GM18498 (cell line): ENCODE data around the gene NOTO.
"Not testable (repeated sequence)": the region's sequence is repeated elsewhere in the genome, so short reads cannot be mapped to it uniquely, and the experiment has no call there.

ENCODE experiments used
- ATAC-seq: cut with Tn5 transposase; IDR thresholded peaks from one replicate; pipeline ENCODE4 v1.9.1; 2021; ENCODE audit warnings: mild to moderate bottlenecking, moderate library complexity; ENCODE audit not compliant: unreplicated experiment

The NOTO gene

DNA sequence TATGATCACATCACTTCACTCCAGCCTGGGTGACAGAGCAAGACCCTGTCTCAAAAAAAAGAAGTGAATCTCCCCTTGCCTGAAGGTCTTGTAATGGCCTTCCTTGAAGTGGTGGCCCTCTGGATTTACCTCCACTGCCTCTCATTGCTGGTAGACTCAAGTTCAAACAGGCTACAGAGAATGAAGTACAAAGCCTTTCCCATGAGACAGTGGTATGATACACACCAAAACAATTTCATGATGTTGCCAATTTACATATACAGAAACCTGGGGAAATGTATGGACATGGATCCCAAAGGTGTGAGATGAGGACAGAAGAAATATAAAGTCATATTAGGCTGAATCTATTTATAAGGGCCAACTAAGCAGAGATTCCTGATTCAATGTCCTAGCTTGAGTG lies 4.8 kb upstream of the NOTO start:
- ATAC-seq = no peak

DNA sequence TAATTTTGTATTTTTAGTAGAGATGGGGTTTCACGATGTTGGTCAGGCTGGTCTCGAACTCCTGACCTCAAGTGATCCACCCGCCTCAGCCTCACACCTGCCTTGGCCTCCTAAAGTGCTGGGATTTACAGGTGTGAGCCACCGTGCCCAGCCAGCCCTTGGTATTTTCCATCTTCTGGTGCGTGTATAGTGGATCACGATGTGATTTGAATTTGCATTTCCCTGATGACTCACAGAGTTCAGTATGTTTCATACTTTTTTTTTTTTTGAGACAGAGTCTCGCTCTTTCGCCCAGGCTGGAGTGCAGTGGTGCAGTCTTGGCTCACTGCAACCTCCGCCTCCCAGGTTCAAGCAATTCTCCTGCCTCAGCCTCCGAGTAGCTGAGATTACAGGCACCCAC lies 2.1 kb upstream of the NOTO start:
- not testable (repeated sequence) for ATAC-seq

DNA sequence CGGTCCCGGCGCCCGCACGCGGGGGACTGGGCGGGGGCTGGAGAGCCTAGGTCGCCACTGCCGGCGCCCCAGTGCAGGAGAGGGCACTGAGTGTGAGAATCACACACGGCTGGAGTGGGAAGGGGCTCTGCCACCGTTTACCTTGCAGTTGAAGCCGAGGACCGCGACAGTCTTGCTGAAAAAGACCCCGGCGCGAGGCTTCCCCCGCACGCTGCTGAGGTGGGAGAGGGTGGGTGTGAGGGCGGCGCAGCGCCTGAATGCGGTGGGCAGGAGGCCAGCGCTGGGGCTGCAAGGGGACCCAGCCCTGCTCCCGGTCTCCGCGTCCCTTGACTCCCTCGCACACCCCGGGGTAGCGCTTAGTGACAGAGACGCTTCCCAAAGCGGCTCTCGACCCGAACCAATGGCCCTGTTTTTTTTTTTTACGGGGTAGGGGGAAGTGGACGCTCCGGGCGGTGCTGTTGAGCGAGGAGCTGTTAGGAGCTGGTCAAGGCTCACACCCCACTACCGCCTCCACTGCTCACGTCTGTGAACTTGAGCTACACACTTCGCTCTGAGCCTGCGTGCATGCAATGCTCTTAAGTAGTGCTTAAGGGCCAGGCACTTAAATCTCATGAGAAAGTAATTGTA lies 794 bp downstream of the NOTO start:
- no peak for ATAC-seq

DNA sequence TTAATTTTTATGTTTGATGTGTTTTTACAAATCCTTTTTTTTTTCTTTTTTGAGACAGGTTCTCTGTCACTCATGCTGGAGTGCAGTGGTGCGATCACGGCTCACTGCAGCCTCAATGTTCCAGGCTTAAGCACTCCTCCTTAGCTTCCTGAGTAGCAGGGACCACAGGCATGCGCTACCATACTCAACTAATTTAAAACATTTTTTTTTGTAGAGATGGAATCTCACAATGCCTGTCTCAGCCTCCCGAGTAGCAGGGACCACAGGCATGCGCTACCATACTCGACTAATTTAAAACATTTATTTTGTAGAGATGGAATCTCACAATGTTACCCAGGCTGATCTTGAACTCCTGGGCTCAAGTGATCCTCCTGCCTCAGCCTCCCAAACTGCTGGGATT lies 3.2 kb downstream of the NOTO start:
- ATAC-seq = no peak

DNA sequence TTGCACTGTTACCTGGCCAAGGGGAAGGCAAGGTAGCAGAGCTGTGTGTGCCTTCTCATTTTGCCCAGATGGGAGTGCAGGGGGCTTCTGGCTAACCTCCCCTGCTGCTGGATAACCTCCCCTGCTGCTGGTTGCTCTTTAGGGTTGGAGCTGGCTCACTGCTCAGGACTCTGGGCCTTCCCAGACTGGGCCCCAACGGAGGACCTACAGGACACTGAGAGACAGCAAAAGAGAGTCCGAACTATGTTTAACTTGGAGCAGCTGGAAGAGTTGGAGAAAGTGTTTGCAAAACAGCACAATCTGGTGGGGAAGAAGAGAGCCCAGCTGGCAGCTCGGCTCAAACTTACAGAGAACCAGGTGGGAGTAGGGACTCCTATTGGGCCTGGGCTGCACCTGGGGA lies 5.9 kb downstream of the NOTO start:
- no peak for ATAC-seq

DNA sequence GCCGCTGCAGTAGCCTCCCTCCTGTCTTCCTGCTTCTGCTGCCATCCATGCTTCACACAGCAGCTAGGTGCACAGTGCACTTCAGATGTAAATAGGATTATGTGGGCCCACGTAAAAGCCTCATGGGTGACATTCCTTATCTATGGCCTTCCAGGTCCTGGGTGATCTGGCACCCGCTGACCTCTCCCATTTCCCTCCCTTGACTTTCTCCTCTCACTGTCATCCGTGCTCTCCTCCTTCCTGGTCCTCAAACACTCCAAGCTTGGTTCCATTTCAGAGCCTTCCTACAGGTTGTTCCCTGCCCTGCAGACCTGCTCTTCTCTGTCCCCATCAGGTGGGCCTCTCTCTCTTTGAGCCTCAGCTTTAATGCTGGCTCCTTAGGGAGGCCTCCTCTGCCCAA lies 7.6 kb downstream of the NOTO start:
- ATAC-seq = no peak

DNA sequence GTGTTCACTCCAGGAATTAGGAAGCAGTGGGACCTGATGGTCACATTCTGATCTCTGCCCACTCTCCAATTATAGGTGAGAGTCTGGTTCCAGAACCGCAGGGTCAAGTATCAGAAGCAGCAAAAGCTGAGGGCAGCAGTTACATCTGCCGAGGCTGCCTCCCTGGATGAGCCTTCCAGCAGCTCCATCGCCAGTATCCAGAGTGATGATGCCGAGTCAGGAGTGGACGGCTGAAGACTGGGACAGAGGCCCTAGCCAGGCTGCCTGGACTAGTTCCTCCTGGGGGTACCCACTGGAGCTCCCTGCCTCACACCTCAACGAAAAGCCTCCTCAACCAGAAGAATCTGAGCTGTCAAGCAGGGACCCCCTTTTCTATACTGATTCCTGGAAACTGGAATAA lies 8.3 kb downstream of the NOTO start:
- no peak for ATAC-seq

DNA sequence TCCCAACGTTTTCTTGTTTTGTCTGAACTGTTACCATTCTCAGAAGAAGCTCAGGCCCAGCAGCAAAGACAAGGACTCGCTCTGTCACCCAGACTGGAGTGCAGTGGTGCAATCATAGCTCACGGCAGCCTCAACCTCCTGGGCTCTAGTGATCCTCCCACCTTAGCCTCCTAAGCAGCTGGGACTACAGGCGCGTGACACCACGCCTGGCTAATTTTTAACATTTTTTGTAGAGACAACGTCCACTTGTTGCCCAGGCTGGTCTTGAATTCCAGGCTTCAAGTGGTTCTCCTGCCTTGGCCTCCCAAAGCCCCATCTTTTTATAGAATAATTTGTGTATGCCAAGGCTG lies 9.7 kb downstream of the NOTO start:
- no peak for ATAC-seq

DNA sequence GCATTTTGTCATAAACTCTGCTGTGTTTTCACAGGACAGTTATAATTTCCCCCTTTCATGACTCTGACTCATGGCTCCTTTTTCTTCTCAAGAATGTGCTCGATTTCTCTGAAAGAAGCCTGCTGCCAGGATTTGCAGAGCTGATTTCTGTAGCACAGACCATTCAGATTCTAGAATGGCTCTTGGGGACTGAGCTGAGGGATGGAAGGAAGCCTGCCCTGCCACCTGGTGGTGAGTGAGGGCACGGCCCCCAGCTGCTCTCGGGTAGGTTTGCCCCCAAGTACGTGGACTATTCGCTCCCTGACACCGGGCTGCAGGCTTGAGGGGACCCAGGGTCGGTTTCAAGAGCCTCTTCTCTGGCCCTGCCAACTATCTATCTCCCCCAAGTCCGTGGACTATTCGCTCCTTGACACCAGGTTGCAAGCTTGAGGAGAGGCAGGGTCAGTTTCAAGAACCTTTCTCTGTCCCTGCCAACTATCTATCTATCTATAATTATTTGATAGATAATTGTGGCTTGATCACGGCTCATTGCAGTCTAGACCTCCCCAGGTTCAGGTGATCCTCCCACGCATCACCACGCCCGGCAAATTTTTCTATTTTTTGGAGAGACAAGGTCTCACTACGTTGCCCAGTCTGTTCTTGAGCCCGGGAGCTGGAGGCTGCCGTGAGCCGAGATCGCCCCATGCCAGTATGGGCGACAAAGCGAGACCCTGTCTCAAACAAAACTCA lies 10.2 kb downstream of the NOTO start:
- ATAC-seq = peak; percentile 72

DNA sequence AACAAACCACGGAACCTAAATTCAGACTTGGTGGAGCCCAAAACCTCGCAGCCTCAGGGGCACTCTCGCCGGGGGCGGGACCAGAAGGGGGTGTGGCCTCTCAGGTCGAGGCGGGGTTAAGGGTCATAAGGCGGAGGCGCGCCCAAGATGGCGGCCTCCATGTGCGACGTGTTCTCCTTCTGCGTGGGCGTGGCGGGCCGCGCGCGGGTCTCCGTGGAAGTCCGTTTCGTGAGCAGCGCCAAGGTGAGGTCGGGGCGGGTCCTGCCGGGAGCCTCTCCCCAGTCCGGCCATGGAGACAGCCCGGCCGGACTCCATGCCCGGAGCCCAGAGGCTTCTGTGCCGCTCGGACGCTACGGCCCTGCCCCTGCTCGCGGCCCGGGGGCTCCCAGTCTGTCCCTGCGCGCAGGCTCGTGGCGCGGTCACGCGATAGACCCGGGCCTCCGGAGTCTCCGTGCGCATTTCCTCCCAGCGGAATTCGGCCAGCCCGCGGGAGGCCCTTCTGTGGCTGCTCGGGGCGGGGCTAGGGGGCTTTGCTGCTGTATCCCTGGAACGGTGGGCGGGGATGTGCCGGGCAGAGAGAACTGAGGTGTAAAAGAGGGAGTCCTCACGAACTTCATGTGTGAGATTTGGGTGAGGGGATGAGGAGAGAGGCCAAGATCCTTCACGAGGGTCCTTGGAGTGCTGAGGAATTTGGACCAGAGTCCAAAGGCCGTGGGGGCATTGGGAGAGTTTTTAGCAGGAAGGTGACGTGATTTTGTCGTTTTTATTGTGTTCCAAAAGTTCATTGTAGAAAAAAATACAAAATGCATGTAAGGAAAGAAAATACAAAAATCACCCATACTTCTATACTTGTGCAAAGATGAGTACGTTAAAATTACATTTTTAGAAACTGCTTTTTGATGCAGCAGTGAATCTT lies 12.0 kb downstream of the NOTO start, which contains the start of gene SMYD5:
SMYD5 (plus strand) TSS at position 126 of the 916 bp plus-strand sequence; CDS start at position 148, 22 bp downstream.
- ATAC-seq = peak; percentile 93

DNA sequence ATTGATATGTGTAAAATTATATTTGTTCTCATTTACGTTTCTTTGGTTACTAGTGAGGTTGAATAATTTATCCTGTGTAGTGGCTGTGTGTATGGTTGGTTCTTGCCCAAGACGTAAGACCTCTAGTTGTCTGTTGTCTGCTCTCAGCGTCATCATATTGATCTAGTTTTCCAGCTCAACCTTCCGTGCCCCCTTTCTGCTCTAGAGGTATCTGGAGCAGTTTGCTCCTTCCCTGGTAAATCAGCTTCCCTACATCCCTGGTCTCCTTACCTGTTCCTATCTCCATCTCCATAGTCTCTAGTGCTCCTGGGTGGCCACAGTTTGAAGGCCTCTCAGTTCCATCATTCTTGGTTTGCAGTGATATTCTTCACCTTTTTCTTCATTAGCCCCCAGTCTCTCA lies 12.9 kb downstream of the NOTO start:
- no peak for ATAC-seq

DNA sequence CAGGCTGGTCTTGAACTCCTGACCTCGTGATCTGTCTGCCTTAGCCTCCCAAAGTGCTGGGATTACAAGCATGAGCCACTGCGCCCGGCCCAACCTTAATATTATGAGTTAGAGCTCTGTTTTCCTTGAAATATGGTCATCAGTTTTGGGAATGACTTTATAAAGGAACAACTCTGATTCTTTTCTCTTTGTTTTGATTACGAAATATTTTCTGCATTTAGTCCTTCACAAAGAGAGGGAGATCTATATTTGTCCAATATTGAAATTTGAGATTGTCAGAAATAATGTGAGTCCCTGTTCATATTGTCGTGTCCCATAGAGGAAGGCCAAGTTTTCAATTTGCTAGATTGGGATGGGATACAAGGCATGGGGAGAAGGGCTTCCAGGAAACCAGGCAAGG lies 14.8 kb downstream of the NOTO start:
- ATAC-seq = no peak

DNA sequence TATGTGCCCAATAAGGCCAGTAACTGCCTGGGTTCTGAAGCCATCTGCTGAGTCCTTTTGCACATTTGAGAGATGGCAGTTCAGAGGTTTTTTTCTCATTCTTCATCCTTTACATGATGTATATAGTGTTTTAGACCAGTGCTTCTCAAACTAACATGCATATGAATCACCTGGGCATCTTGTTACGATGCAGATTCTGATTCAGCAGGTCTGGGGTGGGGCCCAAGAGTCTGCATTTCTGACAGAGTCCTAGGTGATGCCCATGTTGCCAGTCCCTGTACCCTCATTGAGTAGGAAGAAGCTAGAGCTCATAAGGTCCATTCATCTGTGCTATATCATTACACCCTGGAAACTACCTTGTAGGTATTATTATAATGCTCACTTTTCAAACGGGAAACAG lies 15.5 kb downstream of the NOTO start:
- ATAC-seq = no peak

DNA sequence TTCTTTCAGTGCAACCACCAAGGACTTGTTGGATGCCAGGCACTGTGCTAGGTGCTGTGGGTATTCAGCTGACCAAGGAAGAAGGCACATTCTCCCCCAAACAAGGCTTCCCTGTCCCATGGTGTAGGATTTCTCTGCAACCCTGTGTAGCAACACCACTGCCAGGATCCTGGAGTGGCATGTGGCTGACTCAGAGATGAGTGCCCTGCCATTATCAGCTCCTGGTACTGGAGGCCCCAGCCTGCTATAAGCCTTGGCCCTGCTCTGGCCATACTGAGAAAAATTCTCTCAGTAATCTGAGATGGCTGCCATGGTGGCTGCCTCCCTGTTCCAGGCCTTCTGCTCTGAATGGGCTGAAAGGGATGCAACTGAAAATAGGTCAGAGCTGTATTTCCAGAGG lies 15.9 kb downstream of the NOTO start:
- no peak for ATAC-seq

DNA sequence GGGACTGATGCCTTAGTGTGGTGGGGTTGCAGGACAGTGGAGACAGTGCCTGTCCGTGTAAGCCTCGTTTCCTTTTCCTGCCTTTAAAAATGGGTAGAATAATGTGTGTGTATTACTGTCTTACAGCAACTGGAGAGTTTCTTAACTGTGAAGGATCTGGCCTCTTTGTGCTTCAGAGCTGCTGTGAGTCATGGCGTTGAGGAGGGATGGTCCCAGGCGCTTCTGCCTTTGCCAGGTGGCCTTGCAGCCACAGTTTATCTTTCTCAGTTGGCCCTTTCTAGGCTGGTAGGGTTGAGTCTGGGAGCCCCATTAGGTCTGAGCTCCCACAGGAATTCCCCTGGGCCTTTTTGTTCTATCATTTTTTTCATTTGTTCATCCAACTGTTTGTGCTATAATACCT lies 21.4 kb downstream of the NOTO start:
- no peak for ATAC-seq

DNA sequence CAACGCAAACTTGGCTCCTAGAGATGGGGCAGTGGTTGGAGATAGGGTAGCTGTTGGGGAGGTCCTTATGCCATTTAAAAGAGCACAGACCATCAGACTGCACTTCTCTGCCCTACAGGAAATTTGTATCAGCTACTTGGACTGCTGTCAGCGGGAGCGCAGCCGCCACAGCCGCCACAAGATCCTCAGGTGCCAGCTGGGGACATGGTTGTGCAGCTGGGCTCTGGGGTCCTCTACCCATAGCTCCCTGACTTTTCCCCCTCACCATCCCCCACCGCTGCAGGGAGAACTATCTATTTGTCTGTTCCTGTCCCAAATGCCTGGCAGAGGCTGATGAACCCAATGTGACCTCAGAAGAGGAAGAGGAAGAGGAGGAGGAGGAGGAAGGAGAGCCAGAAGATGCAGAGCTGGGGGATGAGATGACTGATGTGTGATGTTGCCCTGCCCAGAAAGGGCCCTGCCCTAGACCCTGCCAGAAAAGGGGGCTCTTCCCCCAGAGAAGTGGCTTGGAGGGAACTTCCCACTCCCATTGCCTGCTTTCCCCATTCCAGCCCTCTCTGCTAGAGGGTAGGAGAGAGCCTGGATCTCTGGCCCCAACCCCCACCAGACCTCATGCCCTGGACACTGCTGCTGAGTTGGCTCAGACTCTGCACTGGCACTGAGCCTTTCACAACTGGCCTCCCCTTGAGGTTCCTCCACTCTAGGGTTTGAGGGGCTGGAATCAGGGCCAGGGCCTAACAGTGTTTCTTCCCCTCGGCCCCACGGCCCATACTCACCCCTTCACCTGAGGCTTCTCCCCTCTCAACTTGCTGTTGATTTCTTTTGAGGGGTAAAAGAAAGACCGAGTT lies 23.4 kb downstream of the NOTO start:
- no peak for ATAC-seq

DNA sequence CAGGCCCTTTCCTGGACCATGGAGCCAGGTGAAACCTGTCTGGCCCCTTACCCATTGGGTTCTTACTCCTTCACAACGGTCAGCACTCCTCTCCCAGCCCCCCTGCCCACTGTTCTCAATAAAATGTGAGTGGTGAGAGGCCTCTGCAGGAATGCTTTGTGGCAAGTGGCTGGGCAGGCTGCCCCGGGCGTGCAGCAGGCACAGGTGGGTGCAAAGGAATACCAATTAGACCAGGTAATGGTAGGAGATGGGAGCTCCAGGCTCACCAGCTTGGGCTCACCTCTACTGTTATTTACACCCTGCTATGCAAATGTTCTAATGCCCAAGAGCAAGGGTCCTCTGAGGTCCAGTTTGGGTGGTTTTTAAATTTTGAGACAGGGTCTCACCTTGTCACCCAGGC lies 24.7 kb downstream of the NOTO start:
- no peak for ATAC-seq

DNA sequence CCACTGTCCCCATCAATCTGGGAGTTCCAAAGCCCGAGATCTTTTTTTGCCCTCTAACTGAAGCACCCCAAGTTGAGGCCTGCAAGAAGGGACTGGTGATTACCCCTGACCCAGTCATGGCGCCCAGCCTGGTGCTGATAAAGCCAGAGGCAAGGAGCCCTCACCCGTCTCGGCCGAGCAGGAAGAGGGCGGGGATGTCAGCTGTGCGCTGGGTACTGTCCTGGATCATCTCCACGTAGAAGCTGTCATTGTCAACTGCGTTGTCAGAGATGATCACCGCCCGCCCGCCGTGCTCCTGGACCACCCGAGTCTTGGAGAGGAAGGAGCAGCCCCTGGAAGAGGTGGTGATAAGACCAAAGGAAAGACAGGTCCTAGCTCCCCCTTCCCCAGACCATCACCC lies 26.3 kb downstream of the NOTO start:
- no peak for ATAC-seq

DNA sequence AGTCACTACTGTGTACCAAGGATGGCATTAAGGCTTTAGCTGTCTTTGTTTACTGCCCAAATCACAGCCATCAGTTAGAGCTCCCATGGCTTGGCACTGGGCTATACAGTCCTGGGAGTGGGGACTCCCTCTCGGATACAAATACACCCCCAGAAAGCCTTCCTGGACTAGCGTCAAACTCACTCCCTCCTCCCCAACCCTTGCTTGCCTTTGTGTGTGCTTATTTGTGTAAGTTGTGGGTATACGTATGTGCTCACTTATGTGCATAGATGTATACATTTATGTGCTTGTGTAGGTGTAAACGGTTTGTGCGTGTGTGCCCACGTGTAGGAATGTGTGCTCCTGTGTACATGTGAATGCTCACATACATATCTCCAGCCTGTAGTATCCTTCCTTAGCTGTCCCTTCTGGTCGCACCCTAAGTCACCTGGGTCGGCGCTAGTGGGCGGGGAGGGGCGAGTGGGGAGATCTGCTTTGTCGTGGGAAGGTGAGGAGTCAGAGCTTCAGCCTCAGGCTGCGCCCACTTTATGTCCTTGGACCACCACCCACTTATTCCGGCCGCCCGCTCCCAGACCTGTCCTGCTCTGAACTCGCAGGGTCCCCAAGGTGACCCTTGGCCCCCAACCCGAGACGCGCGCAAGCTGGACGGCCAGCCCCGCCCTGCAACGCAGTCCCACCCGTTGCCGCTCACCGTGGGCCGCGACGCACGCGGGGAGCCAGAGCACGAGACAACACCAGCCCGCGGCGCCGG lies 30.2 kb downstream of the NOTO start:
- peak; percentile 4 for ATAC-seq
